ENCODE data around the gene PCGF5.

DNA sequence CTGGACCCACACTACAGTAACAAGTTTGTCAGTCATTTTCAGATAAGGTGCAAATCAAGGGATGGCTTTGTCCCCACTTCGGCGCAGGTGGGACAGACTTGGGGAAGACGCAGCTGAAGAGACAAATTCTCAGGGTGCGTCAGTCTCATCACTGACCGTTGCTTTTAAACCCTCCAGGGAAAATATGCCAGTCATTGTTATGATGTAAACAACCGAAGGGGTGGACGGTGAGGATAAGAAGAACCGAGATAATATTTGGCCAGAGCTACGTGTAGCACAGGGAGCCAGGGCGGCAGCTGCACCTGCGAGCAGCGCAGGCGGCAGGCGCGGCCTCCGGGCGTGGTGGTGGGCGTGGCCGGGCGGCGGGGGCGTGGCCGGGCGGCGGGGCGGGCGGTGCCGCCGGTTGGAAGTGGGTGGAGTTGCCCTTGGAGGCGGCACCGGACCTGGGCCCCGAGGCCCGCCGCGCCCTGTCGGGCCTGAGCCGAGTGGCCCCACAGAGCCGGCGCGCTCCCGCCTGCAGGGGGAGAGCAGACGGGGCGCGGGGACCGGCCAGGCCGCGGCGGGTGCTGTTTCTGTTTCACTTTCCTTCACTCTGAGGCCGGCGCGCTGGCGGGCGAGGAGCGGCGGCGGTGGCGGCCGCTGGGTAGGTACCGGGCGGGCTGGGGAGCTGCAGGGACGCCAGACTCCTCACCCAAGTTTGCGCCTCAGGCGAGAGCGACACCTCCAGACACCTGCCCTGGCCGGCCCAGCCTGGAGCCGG lies at the start of gene PCGF5:
- TF ChIP-seq CTCF (conservative IDR thresholded peaks at IDR 0.05): no peak
- TF ChIP-seq EZH2 (IDR thresholded peaks at IDR 0.05; ENCODE audit: low read depth): no peak

All from PC-9 (cell line).